BE2C (cell line): ENCODE results near the gene CDT1.

Experiments
- DNase-seq: peaks from one replicate; pipeline ENCODE4 v3.0.0-alpha.2; 2020
- H3K27me3 ChIP-seq: fragments of 250-450 bp; sonication (Bioruptor Pico); 2 replicates; pipeline ENCODE4 v1.5.1; 2020; ENCODE audit warnings: mild to moderate bottlenecking
- H3K36me3 ChIP-seq: fragments of 250-450 bp; sonication (Bioruptor Pico); 2 replicates; pipeline ENCODE4 v1.5.1; 2020; ENCODE audit warnings: mild to moderate bottlenecking
- H3K4me1 ChIP-seq: fragments of 250-450 bp; sonication (Bioruptor Pico); 2 replicates; pipeline ENCODE4 v1.5.1; 2020
- H3K4me3 ChIP-seq: 2 replicates; pipeline ENCODE4 v1.5.1; 2011; ENCODE audit warnings: low read depth, low read length
- H3K9me3 ChIP-seq: fragments of 250-450 bp; sonication (Bioruptor Pico); 2 replicates; pipeline ENCODE4 v1.5.1; 2020
- CTCF ChIP-seq: IDR thresholded peaks from 2 replicates; pipeline ENCODE4 v1.5.1; 2012; ENCODE audit warnings: mild to moderate bottlenecking, low read depth, low read length

The CDT1 gene

GRCh38 chr16:88826070-88826840, 22.7 kb downstream of the CDT1 start:
- H3K9me3 ChIP-seq = no peaks in the 10 kb centered on the region
- H3K4me1 ChIP-seq = peaks cover 3% of the 10 kb centered on the region; the same call in 1 of the 2 replicates
- H3K27me3 ChIP-seq = no peaks in the 10 kb centered on the region
- no peaks in the 10 kb centered on the region for H3K36me3 ChIP-seq
- DNase-seq = no peak
- no peak for TF ChIP-seq CTCF
- no peak overlapping the region for H3K4me3 ChIP-seq

- TF ChIP-seq CTCF = no peak
- no peaks in the 10 kb centered on the region for H3K9me3 ChIP-seq
- no peak overlapping the region for H3K4me3 ChIP-seq
Measured at GRCh38 chr16:88827727-88828126, 24.1 kb downstream of the CDT1 start.

GRCh38 chr16:88828711-88829110, 25.1 kb downstream of the CDT1 start:
- no peak for DNase-seq
- Histone ChIP-seq H3K9me3 (no peaks in the 10 kb centered on the region), H3K36me3 (no peaks in the 10 kb centered on the region), H3K4me1 (peaks cover 3% of the 10 kb centered on the region; the same call in 1 of the 2 replicates), H3K27me3 (no peaks in the 10 kb centered on the region), H3K4me3 (no peak overlapping the region)
- no peak for TF ChIP-seq CTCF

More at GRCh38 chr16:88827727-88828126, 24.1 kb downstream of the CDT1 start:
- no peak for DNase-seq
- Histone ChIP-seq H3K36me3 (no peaks in the 10 kb centered on the region), H3K4me1 (peaks cover 3% of the 10 kb centered on the region; the same call in 1 of the 2 replicates), H3K27me3 (no peaks in the 10 kb centered on the region)

- Histone ChIP-seq H3K9me3 (no peaks in the 10 kb centered on the region), H3K4me3 (no peak overlapping the region), H3K36me3 (no peaks in the 10 kb centered on the region), H3K27me3 (no peaks in the 10 kb centered on the region), H3K4me1 (no peaks in the 10 kb centered on the region)
- no peak for DNase-seq
- TF ChIP-seq CTCF = no peak
Measured at GRCh38 chr16:88830258-88830657, 26.7 kb downstream of the CDT1 start.

- no peaks in the 10 kb centered on the region for H3K36me3 ChIP-seq
- no peak overlapping the region for H3K4me3 ChIP-seq
- no peaks in the 10 kb centered on the region for H3K27me3 ChIP-seq
- no peaks in the 10 kb centered on the region for H3K4me1 ChIP-seq
- TF ChIP-seq CTCF = no peak
- no peaks in the 10 kb centered on the region for H3K9me3 ChIP-seq
- no peak for DNase-seq
Measured at GRCh38 chr16:88830783-88831182, 27.2 kb downstream of the CDT1 start.

- Histone ChIP-seq H3K27me3 (no peaks in the 10 kb centered on the region), H3K4me3 (no peak overlapping the region), H3K4me1 (no peaks in the 10 kb centered on the region), H3K36me3 (no peaks in the 10 kb centered on the region), H3K9me3 (no peaks in the 10 kb centered on the region)
- DNase-seq = no peak
- no peak for TF ChIP-seq CTCF
Measured at GRCh38 chr16:88831838-88832237, 28.2 kb downstream of the CDT1 start.
